ENCODE results near the gene PYROXD2. TPM values are rescaled to one million over a fixed set of nuclear protein-coding genes. Genes with fewer than 3 reads are reported as not detected.

The PYROXD2 gene
- total RNA-seq, 2 experiments from 2014 or later = 8.5 to 9.8 TPM

GRCh38 chr10:98417973-98418664 lies 3.1 kb upstream of the PYROXD2 start:
- H3K27ac ChIP-seq (ENCODE audit: low read depth in 1 of 2, low read length in 2 of 2) = no peak overlapping the region
- DNase-seq = peak in 1 of 14 experiments; percentile 6
- no peak for TF ChIP-seq CTCF (IDR thresholded peaks at IDR 0.05)
- H3K36me3 Mint-ChIP-seq (ENCODE audit: low read depth) = peaks cover 65% of the 10 kb centered on the region
- CTCF ChIA-PET = no interaction called here
- H3K4me3 Mint-ChIP-seq = no peak overlapping the region
- H3K36me3 ChIP-seq (ENCODE audit: insufficient read depth, low read length) = peaks cover 34% of the 10 kb centered on the region
- no peak for ATAC-seq (ENCODE audit: poor library complexity)
- POLR2A ChIA-PET = no interaction called here
- no peaks in the 10 kb centered on the region for H3K9me3 ChIP-seq (ENCODE audit: control insufficient read depth in 1 of 2, insufficient read depth in 1 of 2, low read length in 2 of 2)
- no peaks in the 10 kb centered on the region for H3K9me3 Mint-ChIP-seq
- no peak overlapping the region for H3K4me3 ChIP-seq (ENCODE audit: low read length)
- H3K4me1 Mint-ChIP-seq (ENCODE audit: low read depth) = peaks cover 18% of the 10 kb centered on the region
- intact Hi-C loops (cut with DNase I, micrococcal nuclease) = no loop called here
- H3K4me1 ChIP-seq (ENCODE audit: insufficient read depth, low read length) = peaks cover 17% of the 10 kb centered on the region
- H3K27me3 ChIP-seq (ENCODE audit: control insufficient read depth in 1 of 2, insufficient read depth in 2 of 2, low read length in 2 of 2) = no peaks in the 10 kb centered on the region
- H3K27ac Mint-ChIP-seq = no peak overlapping the region
- no peaks in the 10 kb centered on the region for H3K27me3 Mint-ChIP-seq

GRCh38 chr10:98417481-98417959 lies 2.5 kb upstream of the PYROXD2 start:
- H3K27ac Mint-ChIP-seq = no peak overlapping the region
- H3K27ac ChIP-seq (ENCODE audit: low read depth in 1 of 2, low read length in 2 of 2) = no peak overlapping the region
- H3K9me3 Mint-ChIP-seq = no peaks in the 10 kb centered on the region
- H3K36me3 ChIP-seq (ENCODE audit: insufficient read depth, low read length) = peaks cover 32% of the 10 kb centered on the region
- no peak overlapping the region for H3K4me3 Mint-ChIP-seq
- peaks cover 17% of the 10 kb centered on the region for H3K4me1 ChIP-seq (ENCODE audit: insufficient read depth, low read length)
- H3K27me3 Mint-ChIP-seq = no peaks in the 10 kb centered on the region
- H3K4me3 ChIP-seq (ENCODE audit: low read length) = no peak overlapping the region
- TF ChIP-seq CTCF (IDR thresholded peaks at IDR 0.05) = no peak
- H3K27me3 ChIP-seq (ENCODE audit: control insufficient read depth in 1 of 2, insufficient read depth in 2 of 2, low read length in 2 of 2) = no peaks in the 10 kb centered on the region
- intact Hi-C loops (cut with DNase I, micrococcal nuclease) = no loop called here
- CTCF ChIA-PET = no interaction called here
- peaks cover 24% of the 10 kb centered on the region for H3K4me1 Mint-ChIP-seq (ENCODE audit: low read depth)
- peak in 1 of 14 experiments; percentile 7 for DNase-seq
- POLR2A ChIA-PET = no interaction called here
- no peak for ATAC-seq (ENCODE audit: poor library complexity)
- no peaks in the 10 kb centered on the region for H3K9me3 ChIP-seq (ENCODE audit: control insufficient read depth in 1 of 2, insufficient read depth in 1 of 2, low read length in 2 of 2)
- H3K36me3 Mint-ChIP-seq (ENCODE audit: low read depth) = peaks cover 59% of the 10 kb centered on the region

- H3K4me1 Mint-ChIP-seq (ENCODE audit: low read depth) = peaks cover 26% of the 10 kb centered on the region
- H3K4me3 Mint-ChIP-seq = no peak overlapping the region
Measured at GRCh38 chr10:98416606-98417388, 1.8 kb upstream of the PYROXD2 start.

More at GRCh38 chr10:98416606-98417388, 1.8 kb upstream of the PYROXD2 start:
- H3K4me3 ChIP-seq (ENCODE audit: low read length) = no peak overlapping the region
- no peaks in the 10 kb centered on the region for H3K27me3 ChIP-seq (ENCODE audit: control insufficient read depth in 1 of 2, insufficient read depth in 2 of 2, low read length in 2 of 2)
- intact Hi-C loops (cut with DNase I, micrococcal nuclease) = no loop called here
- H3K27ac ChIP-seq (ENCODE audit: low read depth in 1 of 2, low read length in 2 of 2) = no peak overlapping the region
- ChIA-PET POLR2A (no interaction called here), CTCF (no interaction called here)
- H3K36me3 Mint-ChIP-seq (ENCODE audit: low read depth) = peaks cover 55% of the 10 kb centered on the region
- ATAC-seq (ENCODE audit: poor library complexity) (no peak), DNase-seq (peak in 1 of 14 experiments; percentile 2)
- H3K27me3 Mint-ChIP-seq = no peaks in the 10 kb centered on the region
- H3K36me3 ChIP-seq (ENCODE audit: insufficient read depth, low read length) = peaks cover 31% of the 10 kb centered on the region
- peak overlapping the region; percentile 95 for H3K27ac Mint-ChIP-seq
- H3K9me3 Mint-ChIP-seq = no peaks in the 10 kb centered on the region
- TF ChIP-seq CTCF (IDR thresholded peaks at IDR 0.05) = no peak
- peaks cover 17% of the 10 kb centered on the region for H3K4me1 ChIP-seq (ENCODE audit: insufficient read depth, low read length)
- H3K9me3 ChIP-seq (ENCODE audit: control insufficient read depth in 1 of 2, insufficient read depth in 1 of 2, low read length in 2 of 2) = no peaks in the 10 kb centered on the region
